K562 (cell line): ENCODE data around the gene CSF1R. TPM values are rescaled to one million over a fixed set of nuclear protein-coding genes. Genes with fewer than 3 reads are reported as not detected.

Experiments
- ATAC-seq: fragments of 200-7000 bp; cut with Tn5 transposase; 3 replicates; pipeline ENCODE4 v1.9.1; 2020; ENCODE audit warnings: moderate library complexity
- BruUV-seq: library from RNA; stranded (reverse); fragments of 400-500 nt; replicated peaks from 2 replicates; lab custom pipeline; 2021; lab: Mats Ljungman, UMichigan
- CTCF ChIA-PET: fragments of 300-600 bp; formaldehyde crosslinking; extraction: SDS; loops from one replicate; lab custom pipeline; 2021; ENCODE audit warnings: low intra/inter-chr PET ratio; lab: Yijun Ruan, JAX
- POLR2A ChIA-PET: fragments of 300-600, 350-650 bp; sonication (Branson Sonifier 250); formaldehyde crosslinking; extraction: SDS; loops from one replicate; lab custom pipeline; 2021; ENCODE audit warnings: antibody characterized with exemption, inconsistent platforms; lab: Yijun Ruan, JAX
- DNase-seq, 4 experiments: peaks; one replicate each; pipeline versions ENCODE4 v3.0.0 to v3.0.0-alpha.2; 2011 to 2018; ENCODE audit warnings: low spot score in 3 of 4, mixed read lengths in 3 of 4; ENCODE audit errors: extremely low read depth in 1 of 4
- FAIRE-seq: peaks from 2 replicates; lab custom pipeline; 2011; peaks lifted over from hg19 to GRCh38; lab: Jason Lieb, UNC
- H2AFZ ChIP-seq: 2 replicates; pipeline ENCODE4 v1.6.0; 2011; ENCODE audit warnings: low read depth, low read length, control low read depth, inconsistent platforms
- H3K27ac ChIP-seq: fragments of 200-600 bp; 3 replicates; pipeline ENCODE4 v1.8.0; 2011; ENCODE audit warnings: low read depth, mild to moderate bottlenecking, control low read depth, inconsistent platforms, low read length, moderate library complexity, mixed read lengths; ENCODE audit errors: extremely low read depth
- H3K27me3 ChIP-seq, 2 experiments: fragments of 300-600 bp in 1 of 2; 2 replicates in 1 of 2; 3 replicates in 1 of 2; pipeline versions ENCODE4 v1.6.0 to v1.8.0; 2011; ENCODE audit warnings: inconsistent platforms in 2 of 2, low read length in 2 of 2, mild to moderate bottlenecking in 1 of 2, mixed read lengths in 1 of 2, moderate library complexity in 1 of 2; ENCODE audit not compliant: control insufficient read depth in 2 of 2, insufficient read depth in 2 of 2
- H3K36me3 ChIP-seq: fragments of 300-600 bp; 3 replicates; pipeline ENCODE4 v1.8.0; 2011; ENCODE audit warnings: mild to moderate bottlenecking, low read length, inconsistent platforms; ENCODE audit not compliant: control insufficient read depth, insufficient read depth
- H3K4me1 ChIP-seq, 2 experiments: fragments of 200-600 bp in 1 of 2; replicated peaks in 1 of 2; 2 replicates in 1 of 2; 3 replicates in 1 of 2; pipeline versions ENCODE4 v1.5.1 to v1.8.0; 2011; ENCODE audit warnings: inconsistent platforms in 2 of 2, low read length in 2 of 2, mild to moderate bottlenecking in 1 of 2, mixed read lengths in 1 of 2, moderate library complexity in 1 of 2; ENCODE audit not compliant: control insufficient read depth in 2 of 2, insufficient read depth in 2 of 2
- H3K4me2 ChIP-seq: 2 replicates; pipeline ENCODE4 v1.6.1; 2011; ENCODE audit warnings: low read length, control low read depth, inconsistent platforms, mixed read lengths; ENCODE audit not compliant: insufficient read depth
- H3K4me3 ChIP-seq: fragments of 200-600 bp; sonication (generic), shearing (Covaris generic); 2 replicates; pipeline ENCODE4 v1.5.1; 2016; ENCODE audit warnings: control low read depth, inconsistent platforms
- H3K79me2 ChIP-seq: fragments of 200-600 bp; 3 replicates; pipeline ENCODE4 v1.8.0; 2011; ENCODE audit warnings: low read length, inconsistent platforms; ENCODE audit not compliant: control insufficient read depth, insufficient read depth
- H3K9ac ChIP-seq, 2 experiments: 2 replicates each; pipeline versions ENCODE4 v1.6.0 to v1.6.1; 2011; ENCODE audit warnings: low read depth in 2 of 2, low read length in 2 of 2, control low read depth in 1 of 2, inconsistent platforms in 1 of 2, mild to moderate bottlenecking in 1 of 2, mixed read lengths in 1 of 2; ENCODE audit not compliant: insufficient read depth in 1 of 2
- H3K9me1 ChIP-seq: one replicate; pipeline ENCODE4 v1.6.0; 2011; ENCODE audit warnings: inconsistent platforms, mild to moderate bottlenecking, low read length, moderate library complexity; ENCODE audit not compliant: control insufficient read depth, insufficient read depth
- H3K9me3 ChIP-seq: replicated peaks from 2 replicates; pipeline ENCODE4 v1.5.1; 2011; ENCODE audit warnings: low read depth, low read length, inconsistent platforms; ENCODE audit not compliant: control insufficient read depth, insufficient read depth
- H4K20me1 ChIP-seq: replicated peaks from 2 replicates; pipeline ENCODE4 v1.6.1; 2011; ENCODE audit warnings: low read length, inconsistent platforms, mixed read lengths; ENCODE audit not compliant: control insufficient read depth, insufficient read depth
- FOXM1 ChIP-seq, 2 experiments: fragments of 450-650 bp in 1 of 2; sonication (generic) in 1 of 2; formaldehyde crosslinking in 1 of 2; IDR thresholded peaks; 2 replicates each; pipeline versions ENCODE4 v1.6.1 to v1.9.0; 2017 to 2022; ENCODE audit warnings: low read depth in 2 of 2, mild to moderate bottlenecking in 2 of 2, missing genetic modification reagents in 1 of 2, moderate library complexity in 1 of 2
- GTF2A2 ChIP-seq: IDR thresholded peaks from 2 replicates; pipeline ENCODE4 v1.6.1; 2016; ENCODE audit warnings: mild to moderate bottlenecking, missing genetic modification characterization, missing compliant biosample characterization
- MAFF ChIP-seq: IDR thresholded peaks from 2 replicates; pipeline ENCODE4 v1.6.1; 2012; ENCODE audit warnings: low read length, improper control_type of control experiment
- MEIS2 ChIP-seq: fragments of 450-650 bp; IDR thresholded peaks from 2 replicates; pipeline ENCODE4 v1.6.1; 2014; ENCODE audit warnings: mild to moderate bottlenecking; ENCODE audit not compliant: partially characterized antibody
- NCOR1 ChIP-seq: fragments of 450-650 bp; IDR thresholded peaks from 2 replicates; pipeline ENCODE4 v1.6.1; 2016; ENCODE audit warnings: mild to moderate bottlenecking, moderate library complexity
- NR4A1 ChIP-seq, 2 experiments: fragments of 250-450 bp in 1 of 2; fragments of 450-650 bp in 1 of 2; sonication (Bioruptor Pico) in 1 of 2; IDR thresholded peaks; 2 replicates each; pipeline versions ENCODE4 v1.4.0 to v1.6.1; 2016 to 2020; ENCODE audit warnings: mild to moderate bottlenecking in 2 of 2, missing compliant biosample characterization in 1 of 2, missing genetic modification characterization in 1 of 2, moderate library complexity in 1 of 2
- TARDBP ChIP-seq: fragments of 450-650 bp; IDR thresholded peaks from 2 replicates; pipeline ENCODE4 v1.6.1; 2016
- ZFPM2 ChIP-seq: fragments of 250-450 bp; sonication (Bioruptor Pico); IDR thresholded peaks from 2 replicates; pipeline ENCODE4 v1.5.1; 2022; ENCODE audit warnings: mild to moderate bottlenecking
- ZNF263 ChIP-seq: sonication (generic); formaldehyde crosslinking; IDR thresholded peaks from 2 replicates; pipeline ENCODE4 v1.8.0; 2022; ENCODE audit warnings: mild to moderate bottlenecking, missing genetic modification reagents, borderline replicate concordance
- ZNF408 ChIP-seq: fragments of 250-450 bp; sonication (Bioruptor Pico); IDR thresholded peaks from 2 replicates; pipeline ENCODE4 v1.4.0; 2020; ENCODE audit warnings: low read depth, mild to moderate bottlenecking, moderate library complexity
- WGBS: fragments of 100-300 bp; shearing (Covaris generic); methylation state at CpG from one replicate; pipeline ENCODE4 v1.1.6; 2016; ENCODE audit warnings: low coverage, mixed read lengths; ENCODE audit not compliant: insufficient coverage; ENCODE audit errors: missing lambda C conversion rate; 5-methylcytosine and 5-hydroxymethylcytosine counted together
- in situ Hi-C: fragments of 300-500 bp; cut with MboI; formaldehyde crosslinking; loops from 4 replicates; pipeline ENCODE4 v1.15.0; 2018; ENCODE audit warnings: inconsistent platforms, mixed read lengths
- intact Hi-C: fragments of 100-400 bp; cut with micrococcal nuclease; formaldehyde crosslinking; loops from 2 replicates; pipeline ENCODE4 v1.14.2; 2022
- polyA plus RNA-seq, 8 experiments: library from polyadenylated mRNA; depleted of rRNA in 4 of 8; stranded (reverse) in 5 of 8; unstranded in 3 of 8; fragments of >200 nt; fragmentation: Nextera tagmentation in 2 of 8; fragmentation: Illumina TruSeq in 1 of 8; extraction: Ambion mirVana in 2 of 8; extraction: Trizol in 1 of 8; gene quantifications; 2 replicates each; pipeline versions ENCODE4 v1.2.1 to v1.2.3, GENCODE V29; 2011 to 2014; ENCODE audit warnings: inconsistent platforms in 1 of 8, missing spikeins in 1 of 8
- total RNA-seq, 7 experiments: library from RNA; depleted of rRNA in 6 of 7; stranded (reverse); fragments of >200 nt in 6 of 7; fragmentation: Illumina TruSeq in 2 of 7; extraction: Trizol in 2 of 7; gene quantifications; 2 replicates each; pipeline versions ENCODE4 v1.2.1 to v1.2.3, GENCODE V29; 2011 to 2021; ENCODE audit warnings: low replicate concordance in 1 of 7
- TF ChIP-seq, protein P1 (sequence below), 3 experiments: fragments of 200-800 bp in 1 of 3; fragments of 250-450 bp in 1 of 3; fragments of 450-650 bp in 1 of 3; sonication (Bioruptor Pico) in 1 of 3; sonication (Bioruptor generic) in 1 of 3; formaldehyde crosslinking in 1 of 3; IDR thresholded peaks; 2 replicates each; pipeline versions ENCODE4 v1.6.1 to v1.8.0; 2016 to 2022; ENCODE audit warnings: mild to moderate bottlenecking in 2 of 3, missing genetic modification characterization in 2 of 3, missing compliant biosample characterization in 1 of 3, moderate library complexity in 1 of 3
- TF ChIP-seq, protein P2 (sequence below): fragments of 450-650 bp; IDR thresholded peaks from 2 replicates; pipeline ENCODE4 v1.6.1; 2017; ENCODE audit warnings: antibody characterized with exemption
- TF ChIP-seq, protein P3 (sequence below): fragments of 250-450 bp; sonication (Bioruptor Pico); IDR thresholded peaks from 2 replicates; pipeline ENCODE4 v1.8.0; 2021; ENCODE audit warnings: moderate library complexity, mild to moderate bottlenecking, inconsistent platforms

The CSF1R gene
- total and polyA plus RNA-seq, 9 of the 15 experiments (the other 6 are each of a cell fraction or from before 2014, with no cell fraction given) = 0.03 to 0.64 (median 0.20) TPM; not detected in 6

DNA sequence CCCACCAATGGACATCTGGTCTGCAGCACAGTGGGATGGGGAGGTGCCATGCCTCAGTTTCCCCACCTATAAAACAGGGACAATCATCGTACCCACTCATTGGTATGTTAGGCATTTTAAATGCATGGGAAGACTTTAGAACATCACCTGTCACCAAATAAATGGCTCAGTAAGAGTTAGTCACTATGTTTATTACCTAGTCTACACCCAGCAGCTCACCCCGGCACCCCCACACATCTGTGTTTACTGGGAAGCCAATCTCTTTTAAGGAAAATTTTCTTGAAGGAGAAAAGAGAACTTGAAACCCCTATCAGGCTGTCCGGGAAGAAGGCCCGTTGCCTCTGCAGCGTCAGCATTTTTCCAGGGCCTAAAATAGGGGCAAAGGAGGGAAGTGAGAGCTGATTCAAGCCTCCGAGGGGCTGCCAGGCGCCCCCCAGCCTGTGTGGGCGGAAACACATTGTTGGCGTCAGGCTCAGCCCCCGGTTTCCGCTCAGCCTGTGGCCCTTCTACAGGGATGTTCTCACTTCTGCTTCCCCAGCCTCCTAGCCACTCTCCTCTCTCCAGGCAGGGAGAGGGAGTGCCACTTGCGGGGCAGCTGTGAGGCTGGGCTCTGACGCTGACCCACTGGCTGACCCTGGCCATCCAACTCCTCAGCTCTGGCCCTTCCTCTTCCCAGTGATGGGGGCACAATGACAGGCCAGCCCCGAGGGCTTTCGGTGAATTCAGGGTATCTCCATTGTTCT lies 4.6 kb downstream of the CSF1R start:
- H3K9me1 ChIP-seq = no peaks in the 10 kb centered on the region
- no peak overlapping the region for H2AFZ ChIP-seq
- ATAC-seq (peak; percentile 29; the same call in 1 of the 3 replicates), DNase-seq (no peak), FAIRE-seq (no peak)
- H3K36me3 ChIP-seq = no peaks in the 10 kb centered on the region
- H3K4me1 ChIP-seq = peaks cover 0 to 7% of the 10 kb centered on the region in 2 experiments; a peak in 2 of 5 replicates
- peak overlapping the region in 1 of 2 experiments; percentile 28; a peak in 1 of 4 replicates for H3K9ac ChIP-seq
- ChIA-PET CTCF (no interaction called here), POLR2A (interaction anchor here (0.7 to 1.3 kb wide), 2 partner anchors 14 to 229 kb away, joined by 4 to 6 read pairs; no protein-coding TSS in a partner anchor)
- in situ Hi-C loops (no loop called here), intact Hi-C loops (no loop called here)
- peaks cover 12% of the 10 kb centered on the region; the same call in 1 of the 2 replicates for H4K20me1 ChIP-seq
- BruUV-seq = no TSS peak
- 5% methylated on average over 15 of the region's 15 CpGs for WGBS
- no peak overlapping the region for H3K4me3 ChIP-seq
- H3K9me3 ChIP-seq = no peaks in the 10 kb centered on the region
- peaks cover 39 to 90% of the 10 kb centered on the region in 2 experiments for H3K27me3 ChIP-seq
- H3K4me2 ChIP-seq = no peak overlapping the region
- no peak overlapping the region for H3K27ac ChIP-seq
- H3K79me2 ChIP-seq = no peaks in the 10 kb centered on the region
- TF ChIP-seq MAFF = peak; percentile 71
- TF ChIP-seq NR4A1 (CRISPR knock-in tag; IDR thresholded peaks at IDR 0.05) = no peak
- no peak for TF ChIP-seq NR4A1 (tag; IDR thresholded peaks at IDR 0.05)
- TF ChIP-seq, protein P1, sequence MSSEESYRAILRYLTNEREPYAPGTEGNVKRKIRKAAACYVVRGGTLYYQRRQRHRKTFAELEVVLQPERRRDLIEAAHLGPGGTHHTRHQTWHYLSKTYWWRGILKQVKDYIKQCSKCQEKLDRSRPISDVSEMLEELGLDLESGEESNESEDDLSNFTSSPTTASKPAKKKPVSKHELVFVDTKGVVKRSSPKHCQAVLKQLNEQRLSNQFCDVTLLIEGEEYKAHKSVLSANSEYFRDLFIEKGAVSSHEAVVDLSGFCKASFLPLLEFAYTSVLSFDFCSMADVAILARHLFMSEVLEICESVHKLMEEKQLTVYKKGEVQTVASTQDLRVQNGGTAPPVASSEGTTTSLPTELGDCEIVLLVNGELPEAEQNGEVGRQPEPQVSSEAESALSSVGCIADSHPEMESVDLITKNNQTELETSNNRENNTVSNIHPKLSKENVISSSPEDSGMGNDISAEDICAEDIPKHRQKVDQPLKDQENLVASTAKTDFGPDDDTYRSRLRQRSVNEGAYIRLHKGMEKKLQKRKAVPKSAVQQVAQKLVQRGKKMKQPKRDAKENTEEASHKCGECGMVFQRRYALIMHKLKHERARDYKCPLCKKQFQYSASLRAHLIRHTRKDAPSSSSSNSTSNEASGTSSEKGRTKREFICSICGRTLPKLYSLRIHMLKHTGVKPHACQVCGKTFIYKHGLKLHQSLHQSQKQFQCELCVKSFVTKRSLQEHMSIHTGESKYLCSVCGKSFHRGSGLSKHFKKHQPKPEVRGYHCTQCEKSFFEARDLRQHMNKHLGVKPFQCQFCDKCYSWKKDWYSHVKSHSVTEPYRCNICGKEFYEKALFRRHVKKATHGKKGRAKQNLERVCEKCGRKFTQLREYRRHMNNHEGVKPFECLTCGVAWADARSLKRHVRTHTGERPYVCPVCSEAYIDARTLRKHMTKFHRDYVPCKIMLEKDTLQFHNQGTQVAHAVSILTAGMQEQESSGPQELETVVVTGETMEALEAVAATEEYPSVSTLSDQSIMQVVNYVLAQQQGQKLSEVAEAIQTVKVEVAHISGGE (CRISPR knock-in tag; IDR thresholded peaks at IDR 0.05) = no peak
- TF ChIP-seq, protein P2, sequence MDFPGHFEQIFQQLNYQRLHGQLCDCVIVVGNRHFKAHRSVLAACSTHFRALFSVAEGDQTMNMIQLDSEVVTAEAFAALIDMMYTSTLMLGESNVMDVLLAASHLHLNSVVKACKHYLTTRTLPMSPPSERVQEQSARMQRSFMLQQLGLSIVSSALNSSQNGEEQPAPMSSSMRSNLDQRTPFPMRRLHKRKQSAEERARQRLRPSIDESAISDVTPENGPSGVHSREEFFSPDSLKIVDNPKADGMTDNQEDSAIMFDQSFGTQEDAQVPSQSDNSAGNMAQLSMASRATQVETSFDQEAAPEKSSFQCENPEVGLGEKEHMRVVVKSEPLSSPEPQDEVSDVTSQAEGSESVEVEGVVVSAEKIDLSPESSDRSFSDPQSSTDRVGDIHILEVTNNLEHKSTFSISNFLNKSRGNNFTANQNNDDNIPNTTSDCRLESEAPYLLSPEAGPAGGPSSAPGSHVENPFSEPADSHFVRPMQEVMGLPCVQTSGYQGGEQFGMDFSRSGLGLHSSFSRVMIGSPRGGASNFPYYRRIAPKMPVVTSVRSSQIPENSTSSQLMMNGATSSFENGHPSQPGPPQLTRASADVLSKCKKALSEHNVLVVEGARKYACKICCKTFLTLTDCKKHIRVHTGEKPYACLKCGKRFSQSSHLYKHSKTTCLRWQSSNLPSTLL = no peak
- no peak for TF ChIP-seq ZNF408 (CRISPR knock-in tag)
- no peak for TF ChIP-seq FOXM1 (IDR thresholded peaks at IDR 0.05; ENCODE audit: low read depth)
- TF ChIP-seq FOXM1 (CRISPR knock-in tag; IDR thresholded peaks at IDR 0.05; ENCODE audit: low read depth) = no peak
- TF ChIP-seq TARDBP = no peak
- no peak for TF ChIP-seq GTF2A2 (tag)
- no peak for TF ChIP-seq NCOR1
- TF ChIP-seq ZFPM2 (CRISPR knock-in tag) = no peak
- TF ChIP-seq MEIS2 = no peak
- TF ChIP-seq, protein P3, sequence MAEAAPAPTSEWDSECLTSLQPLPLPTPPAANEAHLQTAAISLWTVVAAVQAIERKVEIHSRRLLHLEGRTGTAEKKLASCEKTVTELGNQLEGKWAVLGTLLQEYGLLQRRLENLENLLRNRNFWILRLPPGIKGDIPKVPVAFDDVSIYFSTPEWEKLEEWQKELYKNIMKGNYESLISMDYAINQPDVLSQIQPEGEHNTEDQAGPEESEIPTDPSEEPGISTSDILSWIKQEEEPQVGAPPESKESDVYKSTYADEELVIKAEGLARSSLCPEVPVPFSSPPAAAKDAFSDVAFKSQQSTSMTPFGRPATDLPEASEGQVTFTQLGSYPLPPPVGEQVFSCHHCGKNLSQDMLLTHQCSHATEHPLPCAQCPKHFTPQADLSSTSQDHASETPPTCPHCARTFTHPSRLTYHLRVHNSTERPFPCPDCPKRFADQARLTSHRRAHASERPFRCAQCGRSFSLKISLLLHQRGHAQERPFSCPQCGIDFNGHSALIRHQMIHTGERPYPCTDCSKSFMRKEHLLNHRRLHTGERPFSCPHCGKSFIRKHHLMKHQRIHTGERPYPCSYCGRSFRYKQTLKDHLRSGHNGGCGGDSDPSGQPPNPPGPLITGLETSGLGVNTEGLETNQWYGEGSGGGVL = no peak
- TF ChIP-seq ZNF263 (CRISPR knock-in tag) = no peak
